GM19328 (cell line): ENCODE data around the gene MBD1.
"Not testable (repeated sequence)": the region's sequence is repeated elsewhere in the genome, so short reads cannot be mapped to it uniquely, and the experiment has no call there.

Source experiments
- ATAC-seq: cut with Tn5 transposase; IDR thresholded peaks from one replicate; pipeline ENCODE4 v1.9.1; 2021; ENCODE audit warnings: mild to moderate bottlenecking, moderate library complexity; ENCODE audit not compliant: unreplicated experiment

MBD1 gene

GRCh38 chr18:50275503-50276036, 5.8 kb downstream of the MBD1 start:
- no peak for ATAC-seq

DNA sequence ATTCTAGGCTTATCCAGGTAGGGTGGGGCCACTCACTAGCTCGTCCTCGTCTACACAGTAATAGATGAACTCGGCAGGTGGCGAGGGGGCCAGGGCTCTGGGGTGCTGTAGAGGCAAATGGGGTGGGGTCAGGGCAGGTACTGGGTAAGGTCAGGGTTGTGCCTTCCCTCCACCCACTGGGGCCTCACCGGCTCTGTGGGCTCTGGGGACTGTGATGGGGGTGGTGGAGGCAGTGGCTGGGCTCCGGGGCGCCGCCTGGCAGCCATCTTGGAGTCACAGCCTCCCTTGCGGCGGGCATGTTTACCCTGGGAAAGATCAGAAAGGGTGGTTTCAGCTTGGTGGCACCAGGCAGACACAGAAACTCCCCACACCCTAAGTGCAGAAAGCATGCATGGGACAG, 6.4 kb downstream of the MBD1 start:
- no peak for ATAC-seq

- no peak for ATAC-seq
These were observed 7.3 kb downstream of the MBD1 start for GRCh38 chr18:50274044-50274442.

DNA sequence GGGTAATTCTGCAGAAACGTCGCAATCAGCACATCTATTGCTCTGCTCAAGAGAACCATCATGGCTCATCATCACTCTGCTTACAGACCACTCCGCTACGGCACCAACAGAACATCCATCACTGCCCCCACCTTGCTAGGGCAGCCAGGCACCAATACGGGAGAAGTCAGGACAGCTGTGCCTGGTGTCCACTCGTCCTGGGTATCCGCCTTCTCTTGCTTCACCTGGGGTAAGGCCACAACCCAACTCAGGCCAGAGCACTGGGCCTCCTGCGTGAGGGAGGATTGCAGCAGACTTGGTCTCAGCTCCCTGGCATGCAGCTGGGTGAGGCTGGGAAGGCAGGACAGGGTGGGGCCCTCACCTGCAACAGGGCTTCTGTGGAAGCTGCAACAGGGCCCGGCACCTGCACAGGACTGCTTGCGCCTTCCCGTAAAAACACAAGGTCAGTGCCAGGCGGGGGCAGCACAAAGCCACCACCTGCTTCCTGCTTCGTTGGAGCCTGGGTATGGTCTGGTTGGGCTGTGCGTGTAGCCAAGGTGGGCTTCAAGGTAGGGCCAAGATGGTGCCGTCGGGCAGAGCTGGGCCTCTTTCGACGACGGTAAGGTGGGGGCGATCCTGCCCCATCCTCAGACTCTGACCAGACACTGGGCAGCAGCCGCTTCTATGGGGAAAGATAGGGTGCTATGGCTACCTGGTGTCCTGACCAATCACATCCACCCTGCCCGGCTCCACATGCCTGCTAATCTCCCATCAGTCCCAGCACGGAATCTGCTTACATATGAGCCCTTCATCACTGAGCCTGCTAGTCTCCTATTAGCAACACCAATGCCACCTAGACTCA, 7.9 kb downstream of the MBD1 start:
- no peak for ATAC-seq

DNA sequence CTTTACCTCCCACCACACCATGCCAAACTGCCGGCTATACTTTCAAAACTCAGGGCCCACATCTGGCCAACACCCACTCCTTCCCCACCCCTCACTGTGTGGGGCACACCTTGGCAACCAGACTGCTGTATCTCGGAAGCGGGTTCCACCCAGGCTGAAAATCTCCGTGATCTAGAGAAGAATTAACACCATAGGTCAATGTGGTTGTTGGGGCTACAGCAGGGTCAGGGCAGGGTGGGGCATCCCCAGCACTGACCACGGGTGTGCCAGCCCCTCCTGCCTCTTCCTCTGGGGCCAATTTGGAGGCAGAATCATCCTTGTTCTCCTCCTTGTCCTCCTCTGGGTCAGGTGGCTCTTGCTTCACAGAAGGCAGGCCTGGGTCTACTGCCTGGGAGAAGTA, 8.8 kb downstream of the MBD1 start:
- no peak for ATAC-seq

GRCh38 chr18:50268022-50268747, 13.1 kb downstream of the MBD1 start:
- ATAC-seq, result peak; percentile 68

DNA sequence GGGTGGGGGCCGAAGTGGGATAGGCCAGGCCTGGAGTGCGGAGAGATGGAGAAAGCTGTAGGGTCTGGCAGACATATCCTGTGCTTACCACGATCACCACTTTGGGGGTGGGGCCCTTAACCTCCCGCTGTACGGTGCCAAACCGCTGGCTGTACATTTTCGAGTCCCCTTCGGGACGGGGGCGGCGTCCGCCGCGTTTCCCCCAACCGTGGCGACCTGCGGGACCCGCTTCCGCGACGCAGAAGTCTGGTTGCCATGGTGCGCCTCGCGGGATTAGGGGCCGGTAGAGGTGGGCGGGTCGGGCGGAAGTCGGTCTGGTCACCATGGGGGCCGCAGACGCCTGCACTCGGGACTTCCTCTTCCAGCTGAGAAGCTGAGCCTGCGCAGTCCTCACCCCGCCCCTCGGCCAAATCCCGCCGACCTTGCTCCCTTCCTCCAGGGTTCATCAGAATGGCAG, 15.0 kb downstream of the MBD1 start, which contains the start of gene CFAP53:
CFAP53 (minus strand) TSS at position 248 of the 457 bp plus-strand sequence; CDS start at position 157, 91 bp downstream.
- peak; percentile 80 for ATAC-seq

- no peak for ATAC-seq
These were observed 18.3 kb downstream of the MBD1 start for GRCh38 chr18:50262977-50263376.

GRCh38 chr18:50250935-50251334, 30.4 kb downstream of the MBD1 start:
- ATAC-seq, result no peak

- ATAC-seq, result no peak
These were observed 31.7 kb downstream of the MBD1 start for GRCh38 chr18:50249576-50249975.

- ATAC-seq, result no peak
These were observed 33.8 kb downstream of the MBD1 start for GRCh38 chr18:50247561-50247960.

DNA sequence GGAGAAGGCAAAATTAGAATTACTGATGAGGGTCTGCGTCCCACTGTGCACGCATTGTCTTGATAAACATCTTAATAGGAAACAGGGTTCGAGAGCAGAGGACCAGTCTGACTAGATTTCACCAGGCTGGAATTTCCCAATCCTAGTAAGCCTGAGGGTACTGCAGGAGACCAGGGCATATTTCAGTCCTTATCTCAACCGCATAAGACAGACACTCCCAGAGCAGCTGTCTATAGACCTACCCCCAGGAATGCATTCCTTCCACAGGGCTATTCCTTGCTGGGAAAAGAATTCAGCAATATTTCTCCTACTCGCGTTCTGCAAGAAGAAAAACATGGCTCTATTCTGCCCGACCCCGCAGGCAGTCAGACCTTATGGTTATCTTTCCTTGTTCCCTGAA, 39.6 kb downstream of the MBD1 start:
- ATAC-seq, result not testable (repeated sequence)

GRCh38 chr18:50240080-50240563, 41.2 kb downstream of the MBD1 start:
- ATAC-seq, result no peak

GRCh38 chr18:50232419-50232818, 48.9 kb downstream of the MBD1 start:
- ATAC-seq, result no peak

DNA sequence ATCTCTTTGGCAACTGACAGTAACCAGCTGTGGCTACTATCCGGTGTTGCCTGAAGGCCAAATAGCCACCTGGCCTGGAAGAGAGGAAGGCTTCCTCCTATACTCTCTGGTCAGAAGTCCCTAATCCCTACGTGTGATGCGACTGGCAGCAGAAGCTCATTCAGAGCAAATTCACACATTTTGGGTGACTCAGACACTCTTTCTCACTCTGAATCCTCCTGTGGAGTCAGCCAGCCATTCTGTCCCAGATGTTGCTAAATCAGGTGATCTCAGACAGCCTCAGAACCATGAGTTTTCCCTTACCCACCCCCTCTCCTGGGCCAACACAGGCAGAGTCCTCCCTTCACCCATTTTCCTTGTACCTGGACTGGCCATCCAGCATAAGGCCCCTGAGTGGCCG, 49.7 kb downstream of the MBD1 start:
- ATAC-seq, result no peak

DNA sequence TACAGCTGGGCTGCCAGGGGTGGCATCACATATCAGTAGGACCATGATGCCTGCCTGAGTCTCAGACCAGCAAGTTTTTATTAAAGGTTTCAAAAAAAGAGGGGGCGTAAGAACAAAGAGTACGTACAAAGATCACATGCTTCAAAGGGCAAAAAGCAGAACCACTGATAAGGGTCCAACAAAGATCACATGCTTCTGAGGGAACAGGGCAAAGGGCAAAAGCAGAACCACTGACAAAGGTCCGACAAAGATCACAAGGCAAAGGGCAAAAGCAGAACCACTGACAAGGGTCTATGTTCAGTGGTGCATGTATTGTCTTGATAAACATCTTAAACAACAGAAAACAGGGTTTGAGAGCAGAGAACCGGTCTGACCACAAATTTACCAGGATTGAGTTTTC, 61.1 kb downstream of the MBD1 start:
- ATAC-seq, result not testable (repeated sequence)
